Stimulated activated CD8-positive, alpha-beta memory T cell treated with anti-CD3 and anti-CD28 coated beads, Interleukin-4, amount 100 ng/mL, for 24 hours (primary cell): ENCODE data around the gene PPP4C.
"Not testable (repeated sequence)": the region's sequence is repeated elsewhere in the genome, so short reads cannot be mapped to it uniquely, and the experiment has no call there.

Experiments used
- DNase-seq: peaks from one replicate; pipeline ENCODE4 v3.0.0-alpha.2; 2020; ENCODE audit warnings: low read depth

The PPP4C gene

GRCh38 chr16:30075503-30076275 lies at the start of gene PPP4C:
TSS of gene PPP4C (plus strand) at chr16:30075994. CDS start at chr16:30076378, 384 bp downstream.
- DNase-seq = peak; percentile 86

GRCh38 chr16:30026449-30026848 lies 49.3 kb upstream of the PPP4C start:
- DNase-seq = no peak

DNA sequence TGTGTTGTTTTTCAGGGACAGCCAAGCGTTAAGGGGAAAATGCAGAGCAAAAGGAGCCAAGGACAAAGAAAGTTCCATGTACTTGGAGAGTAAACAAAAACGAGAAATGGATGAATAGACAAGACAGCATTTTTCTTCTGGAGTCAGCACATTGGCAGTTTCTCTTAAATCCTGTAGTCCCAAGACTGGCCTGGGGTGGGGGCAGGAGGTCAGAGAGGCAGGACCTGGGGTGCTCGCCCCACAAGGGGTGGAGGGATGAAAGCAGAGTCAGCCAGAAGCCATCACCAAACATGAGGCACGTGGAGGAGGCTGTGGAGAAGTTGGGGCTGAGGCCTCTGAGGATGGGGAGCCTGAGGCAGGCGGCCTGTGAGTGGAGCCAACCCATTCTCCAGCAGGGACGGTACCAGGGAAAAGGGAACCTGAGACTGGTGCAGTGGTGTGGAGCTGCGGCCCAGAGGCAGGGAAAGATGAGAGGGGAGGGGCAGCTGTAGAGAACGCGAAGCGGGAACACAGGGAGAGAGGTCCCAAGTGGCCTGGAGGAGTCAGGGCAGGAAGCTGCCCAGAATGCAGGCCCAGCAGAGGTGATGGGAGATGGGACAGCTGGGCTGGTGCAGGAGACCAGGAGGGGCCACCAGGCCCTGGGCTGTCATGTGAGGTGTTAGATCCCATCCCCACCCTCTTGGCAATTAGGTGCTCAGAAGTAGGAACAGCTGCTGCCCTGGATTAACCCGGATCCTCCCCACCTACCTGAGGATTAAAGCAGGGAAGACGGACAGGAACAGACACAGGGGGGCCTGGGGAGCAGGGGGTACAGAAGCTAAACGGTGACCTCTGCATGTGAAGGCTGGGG lies 48.0 kb upstream of the PPP4C start:
- DNase-seq = no peak

GRCh38 chr16:30028438-30029076 lies 47.2 kb upstream of the PPP4C start:
- DNase-seq = no peak

- no peak for DNase-seq
Observed at GRCh38 chr16:30030011-30030685, 45.6 kb upstream of the PPP4C start.

- no peak for DNase-seq
Observed at GRCh38 chr16:30030841-30031413, 44.9 kb upstream of the PPP4C start, which contains the start of gene TLCD3B. TSS of gene TLCD3B (minus strand) at chr16:30031271. CDS start at chr16:30030527, 744 bp downstream.

- DNase-seq = no peak
Observed at GRCh38 chr16:30031477-30031918, 44.3 kb upstream of the PPP4C start.

GRCh38 chr16:30032083-30032819 lies 43.5 kb upstream of the PPP4C start:
- DNase-seq = peak; percentile 46

GRCh38 chr16:30033270-30033669 lies 42.5 kb upstream of the PPP4C start:
- no peak for DNase-seq

DNA sequence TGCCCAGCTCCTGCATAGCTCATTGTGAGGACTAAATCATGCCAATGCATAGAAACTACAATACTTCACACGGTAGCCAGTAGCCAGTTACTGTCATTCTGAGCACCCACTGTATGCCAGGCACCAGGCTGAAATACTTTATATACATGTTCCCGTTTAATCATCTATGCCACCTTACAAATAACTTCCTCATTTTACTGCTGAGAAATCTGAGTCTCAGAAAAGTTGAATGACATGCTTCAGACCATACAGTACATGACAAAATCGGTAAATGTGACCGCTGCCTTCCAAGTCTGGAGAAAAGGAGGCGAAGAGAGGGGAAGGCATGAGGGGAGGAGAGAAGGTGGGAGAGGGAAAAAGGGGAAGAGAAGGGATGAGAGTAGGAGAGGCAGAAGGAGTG lies 35.6 kb upstream of the PPP4C start:
- DNase-seq = no peak

DNA sequence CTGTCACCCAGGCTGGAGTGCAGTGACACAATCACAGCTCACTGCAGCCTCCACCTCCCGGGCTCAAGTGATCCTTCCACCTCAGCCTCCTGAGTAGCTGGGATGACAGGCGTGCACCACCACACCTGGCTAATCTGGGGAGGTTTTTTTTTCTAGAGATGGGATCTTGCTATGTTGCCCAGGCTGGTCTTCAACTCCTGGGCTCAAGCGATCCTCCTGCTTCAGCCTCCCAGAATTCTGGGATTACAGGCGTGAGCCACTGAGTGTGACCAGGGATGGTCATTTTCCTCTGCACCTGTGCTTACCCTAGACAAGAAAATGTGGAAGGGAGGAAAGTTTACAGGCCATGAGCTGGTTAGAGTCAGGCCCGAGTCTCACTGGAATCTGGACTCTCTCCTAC lies 35.1 kb upstream of the PPP4C start:
- DNase-seq = not testable (repeated sequence)

DNA sequence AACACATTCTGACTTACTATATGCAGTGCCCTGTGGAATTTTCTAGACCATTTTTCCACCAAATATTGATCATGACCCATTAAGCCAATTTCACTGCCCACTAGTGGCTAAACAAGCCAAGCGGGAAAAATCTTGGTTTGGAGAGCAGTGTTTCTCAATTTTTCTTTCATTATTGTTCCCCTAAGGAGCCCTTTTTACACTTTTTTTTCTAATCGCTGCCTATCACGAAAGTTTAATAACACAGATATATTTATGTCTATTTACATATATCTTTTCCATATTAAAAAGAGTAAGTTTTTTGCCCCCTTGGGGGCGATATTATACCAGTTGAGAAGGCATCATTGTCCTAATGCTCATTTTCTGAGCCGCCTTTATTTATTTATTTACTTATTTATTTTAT lies 34.0 kb upstream of the PPP4C start:
- DNase-seq = no peak

- DNase-seq = no peak
Observed at GRCh38 chr16:30046178-30046577, 29.6 kb upstream of the PPP4C start.

DNA sequence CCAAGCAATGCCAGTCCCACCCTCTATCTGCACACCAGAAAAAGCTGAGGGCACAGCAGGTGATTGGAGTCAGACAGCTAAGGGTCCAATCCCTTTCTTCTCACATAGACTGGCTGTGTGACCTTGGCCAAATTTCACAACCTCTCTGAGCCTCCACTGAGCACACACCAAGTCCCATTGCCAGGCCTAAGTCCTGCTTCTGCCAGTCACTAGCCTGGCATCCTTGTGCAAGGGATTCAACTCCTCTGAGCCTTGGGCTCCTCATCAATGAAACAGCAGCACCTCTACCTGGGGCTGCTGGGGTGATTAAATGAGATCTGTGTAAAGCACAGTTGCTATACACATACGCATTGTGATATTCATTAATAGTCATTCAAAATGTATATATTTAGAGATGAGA lies 29.2 kb upstream of the PPP4C start:
- no peak for DNase-seq

- DNase-seq = no peak
Observed at GRCh38 chr16:30049871-30050270, 25.9 kb upstream of the PPP4C start.

- no peak for DNase-seq
Observed at GRCh38 chr16:30051518-30051917, 24.3 kb upstream of the PPP4C start.

DNA sequence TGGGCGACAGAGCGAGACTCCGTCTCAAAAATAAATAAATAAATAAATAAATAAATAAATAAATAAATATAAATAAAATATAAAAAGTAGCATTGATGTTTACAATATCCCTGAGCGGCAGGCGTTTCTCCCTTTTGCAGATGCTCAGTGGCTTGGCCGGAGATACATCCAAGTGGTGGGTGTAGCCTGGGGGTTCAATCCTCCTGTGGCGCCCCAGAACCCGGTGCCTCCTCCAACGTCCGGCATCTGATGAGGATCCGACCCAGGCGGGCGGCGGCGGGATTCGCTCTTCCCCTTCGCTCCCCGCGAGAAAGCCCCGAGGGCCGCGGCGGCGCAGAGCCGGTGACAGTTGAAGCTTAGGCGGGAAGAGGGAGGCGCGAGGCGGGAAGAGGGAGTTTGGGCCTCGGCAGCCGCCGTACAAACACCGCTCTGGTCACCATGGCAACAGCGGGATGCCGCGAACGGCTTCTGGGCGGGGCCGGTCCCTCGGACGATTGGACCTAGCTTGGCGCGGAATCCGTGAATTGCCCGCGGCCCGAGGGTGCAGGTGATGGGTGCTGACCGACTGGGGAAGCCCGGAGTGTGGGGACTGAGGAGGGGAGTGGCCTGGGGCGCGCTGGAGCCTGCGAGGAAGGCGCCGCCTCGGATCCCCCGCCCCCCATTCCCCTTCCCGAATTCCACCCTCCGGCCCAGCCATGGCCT lies 23.0 kb upstream of the PPP4C start:
- peak; percentile 87 for DNase-seq

DNA sequence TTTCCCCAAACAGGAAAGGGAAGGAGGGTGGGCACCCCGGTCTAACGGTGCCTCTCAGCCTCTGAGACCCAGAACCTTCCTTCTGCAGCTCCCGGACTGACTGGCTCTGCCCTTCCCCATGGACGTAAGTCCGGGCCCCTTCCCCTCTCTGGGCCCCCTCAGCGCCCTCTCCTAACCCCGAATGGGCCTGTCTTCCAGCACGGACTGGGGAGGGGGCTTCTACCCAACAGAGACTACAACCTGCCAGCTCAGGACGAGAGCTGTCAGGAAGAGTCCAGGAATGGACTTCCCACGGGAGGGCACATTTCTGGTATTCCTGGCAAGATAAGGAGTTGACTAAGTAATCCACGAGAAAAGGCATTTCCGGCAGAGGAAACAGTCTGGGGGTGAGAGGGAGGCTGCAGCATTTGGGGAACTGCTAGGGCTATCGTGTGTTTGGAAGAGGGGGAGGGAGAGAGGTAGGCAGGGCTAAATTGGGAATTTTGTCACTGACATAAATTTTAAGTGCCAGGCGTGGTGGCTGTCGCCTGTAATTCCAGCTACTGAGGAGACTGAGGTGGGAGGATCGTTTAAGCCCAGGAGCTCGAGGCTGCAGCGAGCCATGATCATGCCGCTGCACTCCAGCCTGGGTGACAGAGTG lies 22.3 kb upstream of the PPP4C start:
- DNase-seq = no peak

DNA sequence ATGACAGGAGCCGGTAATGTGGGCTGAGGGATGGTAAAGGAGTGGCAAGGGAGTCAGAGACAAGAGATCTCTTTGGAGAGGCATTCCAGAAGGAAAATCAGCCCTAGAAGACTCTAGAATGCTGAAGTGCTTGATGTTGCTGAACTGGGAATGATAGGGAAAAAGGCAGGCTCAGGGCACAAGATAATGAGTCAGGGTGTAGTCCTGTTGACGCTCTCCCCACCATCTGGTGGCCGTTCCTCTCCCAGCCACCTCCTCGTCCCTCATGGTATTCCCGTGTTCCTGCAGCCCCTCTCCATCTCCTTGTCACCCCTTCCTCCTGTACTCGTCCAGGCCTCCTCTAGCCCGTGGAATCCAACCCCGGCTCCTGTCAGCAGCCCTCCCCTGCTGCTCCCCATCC lies 21.3 kb upstream of the PPP4C start:
- DNase-seq = no peak
